ENCODE results near the gene TMTC2.

DNA sequence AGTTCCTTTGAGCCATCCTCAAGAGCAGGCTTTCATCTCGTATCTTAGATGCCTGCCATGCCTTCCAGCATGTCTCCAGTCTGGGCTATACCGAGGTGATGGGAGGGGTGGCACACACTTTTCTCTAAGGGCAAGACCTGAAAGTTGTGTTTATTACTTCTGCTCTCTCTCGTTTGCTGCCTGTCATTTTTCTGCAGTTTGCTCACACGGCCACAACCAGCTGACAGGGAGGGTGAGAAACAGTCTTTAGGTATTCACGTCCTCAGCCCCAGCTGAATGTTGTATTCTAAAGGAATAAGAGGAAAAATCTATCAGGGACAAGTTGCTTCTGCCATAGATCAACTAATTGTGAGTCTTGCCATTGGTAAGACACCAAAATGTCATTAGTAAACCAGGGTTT is 88.0 kb downstream of the TMTC2 start:
- TF ChIP-seq, protein P1, sequence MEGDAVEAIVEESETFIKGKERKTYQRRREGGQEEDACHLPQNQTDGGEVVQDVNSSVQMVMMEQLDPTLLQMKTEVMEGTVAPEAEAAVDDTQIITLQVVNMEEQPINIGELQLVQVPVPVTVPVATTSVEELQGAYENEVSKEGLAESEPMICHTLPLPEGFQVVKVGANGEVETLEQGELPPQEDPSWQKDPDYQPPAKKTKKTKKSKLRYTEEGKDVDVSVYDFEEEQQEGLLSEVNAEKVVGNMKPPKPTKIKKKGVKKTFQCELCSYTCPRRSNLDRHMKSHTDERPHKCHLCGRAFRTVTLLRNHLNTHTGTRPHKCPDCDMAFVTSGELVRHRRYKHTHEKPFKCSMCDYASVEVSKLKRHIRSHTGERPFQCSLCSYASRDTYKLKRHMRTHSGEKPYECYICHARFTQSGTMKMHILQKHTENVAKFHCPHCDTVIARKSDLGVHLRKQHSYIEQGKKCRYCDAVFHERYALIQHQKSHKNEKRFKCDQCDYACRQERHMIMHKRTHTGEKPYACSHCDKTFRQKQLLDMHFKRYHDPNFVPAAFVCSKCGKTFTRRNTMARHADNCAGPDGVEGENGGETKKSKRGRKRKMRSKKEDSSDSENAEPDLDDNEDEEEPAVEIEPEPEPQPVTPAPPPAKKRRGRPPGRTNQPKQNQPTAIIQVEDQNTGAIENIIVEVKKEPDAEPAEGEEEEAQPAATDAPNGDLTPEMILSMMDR (IDR thresholded peaks at IDR 0.05; ENCODE audit: extremely low read depth in 1 of 2, insufficient read depth in 1 of 2, low read depth in 1 of 2, low read length in 2 of 2) = no peak
- no peak for TF ChIP-seq EZH2 (IDR thresholded peaks at IDR 0.05; ENCODE audit: borderline replicate concordance, low read depth, low read length, severe bottlenecking)
- TF ChIP-seq POLR2A (IDR thresholded peaks at IDR 0.05; ENCODE audit: low read depth, low read length) = no peak
- TF ChIP-seq POLR2AphosphoS5 (IDR thresholded peaks at IDR 0.05; ENCODE audit: insufficient read depth, low read depth, low read length) = no peak
- TF ChIP-seq, protein P2, sequence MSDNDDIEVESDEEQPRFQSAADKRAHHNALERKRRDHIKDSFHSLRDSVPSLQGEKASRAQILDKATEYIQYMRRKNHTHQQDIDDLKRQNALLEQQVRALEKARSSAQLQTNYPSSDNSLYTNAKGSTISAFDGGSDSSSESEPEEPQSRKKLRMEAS (IDR thresholded peaks at IDR 0.05; ENCODE audit: insufficient read depth, insufficient read length) = no peak
- no peak for TF ChIP-seq FOS (IDR thresholded peaks at IDR 0.05; ENCODE audit: borderline replicate concordance, insufficient read depth, low read length)
- TF ChIP-seq JUN (IDR thresholded peaks at IDR 0.05; ENCODE audit: borderline replicate concordance, insufficient read depth, insufficient read length, low read depth) = no peak
- TF ChIP-seq GATA2 (IDR thresholded peaks at IDR 0.05; ENCODE audit: insufficient read depth, insufficient read length, low read depth, low read length) = no peak
- no peak for TF ChIP-seq MYC (IDR thresholded peaks at IDR 0.05; ENCODE audit: low read depth, low read length)
